GM12801 (cell line): ENCODE measurements around the gene SNX32.

Experiments
- TF ChIP-seq, protein P1 (sequence below): IDR thresholded peaks from one replicate; pipeline ENCODE4 v1.5.1; 2011; ENCODE audit warnings: control low read depth; ENCODE audit not compliant: insufficient read length; ENCODE audit errors: extremely low read depth

The SNX32 gene

DNA sequence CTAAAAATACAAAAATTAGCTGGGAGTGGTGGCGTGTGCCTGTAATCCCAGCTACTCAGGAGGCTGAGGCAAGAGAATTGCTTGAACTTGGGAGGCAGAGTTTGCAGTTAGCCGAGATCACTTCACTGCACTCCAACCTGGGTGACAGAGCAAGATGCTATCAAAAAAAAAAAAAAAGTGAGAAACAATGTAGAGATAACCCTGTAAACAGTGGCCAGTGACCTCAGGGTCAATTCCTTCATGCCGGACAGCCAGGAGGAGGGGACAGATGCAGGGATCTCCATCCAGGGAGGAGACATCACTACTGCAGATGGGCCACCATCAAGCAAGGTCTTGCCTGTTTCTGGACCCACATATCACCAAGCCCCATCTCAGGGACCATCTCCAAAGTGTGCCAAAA is 14.0 kb downstream of the SNX32 start:
- TF ChIP-seq, protein P1, sequence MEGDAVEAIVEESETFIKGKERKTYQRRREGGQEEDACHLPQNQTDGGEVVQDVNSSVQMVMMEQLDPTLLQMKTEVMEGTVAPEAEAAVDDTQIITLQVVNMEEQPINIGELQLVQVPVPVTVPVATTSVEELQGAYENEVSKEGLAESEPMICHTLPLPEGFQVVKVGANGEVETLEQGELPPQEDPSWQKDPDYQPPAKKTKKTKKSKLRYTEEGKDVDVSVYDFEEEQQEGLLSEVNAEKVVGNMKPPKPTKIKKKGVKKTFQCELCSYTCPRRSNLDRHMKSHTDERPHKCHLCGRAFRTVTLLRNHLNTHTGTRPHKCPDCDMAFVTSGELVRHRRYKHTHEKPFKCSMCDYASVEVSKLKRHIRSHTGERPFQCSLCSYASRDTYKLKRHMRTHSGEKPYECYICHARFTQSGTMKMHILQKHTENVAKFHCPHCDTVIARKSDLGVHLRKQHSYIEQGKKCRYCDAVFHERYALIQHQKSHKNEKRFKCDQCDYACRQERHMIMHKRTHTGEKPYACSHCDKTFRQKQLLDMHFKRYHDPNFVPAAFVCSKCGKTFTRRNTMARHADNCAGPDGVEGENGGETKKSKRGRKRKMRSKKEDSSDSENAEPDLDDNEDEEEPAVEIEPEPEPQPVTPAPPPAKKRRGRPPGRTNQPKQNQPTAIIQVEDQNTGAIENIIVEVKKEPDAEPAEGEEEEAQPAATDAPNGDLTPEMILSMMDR, result no peak

DNA sequence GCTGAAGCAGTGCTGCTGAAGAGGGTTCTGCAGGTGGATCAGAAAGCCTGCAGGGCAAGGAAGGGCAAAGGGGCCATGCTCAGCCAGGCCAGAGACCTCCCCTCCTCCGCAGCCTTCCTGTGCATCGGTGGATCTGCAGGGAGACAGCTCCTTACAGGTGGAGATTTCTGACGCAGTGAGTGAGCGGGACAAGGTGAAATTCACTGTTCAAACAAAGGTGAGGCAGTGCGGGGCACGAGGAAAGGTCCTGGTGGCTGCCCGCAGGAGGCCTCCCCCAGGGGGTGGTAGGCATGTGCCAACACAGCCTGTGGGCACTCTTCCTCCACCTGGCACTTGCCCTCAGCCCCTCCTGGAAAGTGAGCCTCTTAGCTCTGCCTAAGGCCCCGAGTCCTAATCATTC is 15.6 kb downstream of the SNX32 start:
- TF ChIP-seq, protein P1, result no peak

DNA sequence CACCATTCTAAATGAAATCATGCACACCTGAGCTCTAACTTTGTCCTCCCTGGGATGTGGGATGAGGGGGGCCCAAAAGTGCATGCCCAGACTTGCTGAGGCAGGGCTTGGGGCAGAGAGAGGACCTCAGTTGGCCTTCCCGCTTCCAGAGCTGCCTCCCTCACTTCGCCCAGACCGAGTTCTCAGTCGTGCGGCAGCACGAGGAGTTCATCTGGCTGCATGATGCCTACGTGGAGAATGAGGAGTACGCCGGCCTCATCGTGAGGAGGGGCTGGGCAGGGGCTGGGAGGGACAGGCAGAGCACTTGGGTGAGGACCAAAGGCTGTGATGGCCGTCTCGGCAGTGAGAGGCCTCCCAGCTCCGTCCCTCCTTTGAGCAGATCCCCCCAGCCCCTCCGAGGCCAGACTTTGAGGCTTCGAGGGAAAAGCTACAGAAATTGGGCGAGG is 16.0 kb downstream of the SNX32 start:
- TF ChIP-seq, protein P1, result no peak

DNA sequence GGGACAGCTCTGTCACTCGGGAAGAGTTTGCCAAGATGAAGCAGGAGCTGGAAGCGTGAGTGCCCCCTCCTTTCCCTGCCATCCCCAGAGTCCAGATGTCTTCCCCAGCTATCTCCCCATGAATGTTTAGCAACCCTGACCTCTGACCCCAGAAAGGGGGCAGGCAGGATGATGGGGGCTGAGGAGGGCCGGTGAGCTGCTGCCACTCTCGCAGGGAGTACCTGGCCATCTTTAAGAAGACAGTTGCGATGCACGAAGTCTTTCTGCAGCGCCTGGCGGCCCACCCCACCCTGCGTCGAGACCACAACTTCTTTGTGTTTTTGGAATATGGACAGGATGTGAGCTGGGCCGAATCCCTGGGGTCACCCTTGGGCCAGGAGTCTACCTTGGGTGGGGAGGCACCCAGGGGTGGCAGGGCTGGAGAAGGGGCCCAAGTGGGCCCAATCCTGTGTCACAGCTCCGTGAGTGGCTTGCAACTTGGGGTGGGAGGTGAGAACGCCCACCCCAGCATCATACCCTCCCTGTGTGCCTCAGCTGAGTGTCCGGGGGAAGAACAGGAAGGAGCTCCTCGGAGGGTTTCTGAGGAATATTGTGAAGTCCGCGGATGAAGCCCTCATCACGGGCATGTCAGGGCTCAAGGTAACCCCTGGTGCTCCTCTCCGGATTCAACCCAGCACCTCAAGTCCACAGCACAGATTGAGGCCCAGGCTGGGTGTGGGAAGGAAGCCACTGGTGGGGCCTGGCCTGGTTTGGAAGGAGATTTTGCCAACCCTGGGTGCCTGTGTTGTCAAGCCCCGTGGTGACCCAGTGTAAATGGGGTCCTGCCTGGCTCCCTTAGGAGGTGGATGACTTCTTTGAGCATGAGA is 16.7 kb downstream of the SNX32 start:
- TF ChIP-seq, protein P1, result no peak

DNA sequence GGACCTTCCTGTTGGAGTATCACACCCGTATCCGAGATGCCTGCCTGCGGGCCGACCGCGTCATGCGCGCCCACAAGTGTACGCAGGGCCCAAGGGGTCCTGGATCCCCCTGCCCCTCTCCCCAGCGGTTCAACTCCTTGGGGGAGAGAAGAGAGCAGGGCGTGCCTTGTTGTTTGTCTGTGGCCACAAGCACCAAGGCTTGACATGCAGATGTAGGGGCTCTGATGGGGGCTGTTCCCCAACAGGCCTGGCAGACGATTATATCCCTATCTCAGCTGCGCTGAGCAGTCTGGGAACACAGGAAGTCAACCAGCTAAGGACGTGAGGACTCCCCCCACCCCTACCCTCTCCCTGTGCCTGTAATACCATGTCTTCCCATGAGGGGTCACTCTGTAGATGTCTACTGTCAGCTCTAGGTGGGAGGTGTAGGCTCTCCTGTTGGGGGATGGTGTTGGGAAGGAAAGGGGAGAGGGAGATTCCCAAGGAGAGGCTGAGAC is 17.4 kb downstream of the SNX32 start:
- TF ChIP-seq, protein P1, result no peak

DNA sequence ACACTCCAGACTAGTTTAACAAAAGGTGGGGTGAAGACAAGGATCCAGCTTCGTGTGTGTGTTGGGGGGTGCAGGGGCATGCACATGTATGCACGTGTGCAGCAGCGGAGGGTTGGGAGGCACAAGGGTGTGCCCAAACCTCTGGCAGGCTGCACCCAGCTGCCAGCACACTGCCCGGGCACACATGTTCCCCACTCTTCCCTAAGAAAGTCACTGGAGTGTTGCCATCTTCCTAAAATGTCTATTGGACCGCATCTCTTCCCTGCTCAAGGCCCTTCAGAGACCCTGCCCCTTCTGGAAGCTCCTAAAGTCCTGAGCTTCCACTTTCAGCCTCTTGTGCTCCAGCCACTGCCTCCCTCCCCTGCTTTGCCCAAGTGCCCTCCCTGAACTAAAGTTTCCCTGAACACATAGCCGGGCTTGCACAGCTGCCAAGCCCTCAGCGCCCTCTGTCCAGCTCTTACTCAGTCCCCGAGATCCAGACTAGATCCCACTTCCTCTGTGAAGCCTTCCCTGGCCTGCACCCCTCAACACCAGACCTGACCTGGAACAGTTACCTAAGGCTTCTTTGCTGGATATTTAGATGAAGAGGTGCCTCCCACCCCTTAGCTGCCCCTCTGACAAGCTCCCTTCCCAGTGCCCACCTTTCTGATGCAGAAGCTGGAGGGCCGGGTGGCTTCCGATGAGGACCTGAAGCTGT is 18.2 kb downstream of the SNX32 start:
- TF ChIP-seq, protein P1, result no peak

DNA sequence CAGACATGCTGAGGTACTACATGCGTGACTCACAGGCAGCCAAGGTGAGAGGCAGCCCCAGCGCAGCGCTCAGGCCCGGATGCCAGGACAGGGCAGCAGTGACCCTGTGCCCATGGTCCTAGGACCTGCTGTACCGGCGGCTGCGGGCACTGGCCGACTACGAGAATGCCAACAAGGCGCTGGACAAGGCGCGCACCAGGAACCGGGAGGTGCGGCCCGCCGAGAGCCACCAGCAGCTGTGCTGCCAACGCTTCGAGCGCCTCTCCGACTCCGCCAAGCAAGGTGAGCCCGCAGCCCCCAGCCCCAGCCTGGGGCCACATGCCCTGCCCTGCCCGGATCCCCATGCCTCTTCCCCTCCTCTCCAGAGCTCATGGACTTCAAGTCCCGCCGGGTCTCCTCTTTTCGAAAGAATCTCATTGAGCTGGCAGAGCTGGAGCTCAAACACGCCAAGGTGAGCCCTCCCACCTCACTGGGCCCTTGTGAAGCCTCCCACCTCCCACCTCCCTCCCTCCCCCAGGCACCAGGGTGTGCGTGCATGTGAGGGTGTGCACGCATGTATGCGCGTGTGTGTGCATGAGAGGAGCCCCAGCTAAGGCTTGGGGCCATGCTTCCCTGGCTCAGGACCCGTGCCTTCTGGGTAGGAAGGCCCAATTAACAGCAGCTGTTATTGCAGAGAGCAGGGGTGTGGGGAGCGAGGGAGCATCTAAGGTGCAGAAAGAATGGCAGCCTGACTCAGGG is 18.9 kb downstream of the SNX32 start:
- TF ChIP-seq, protein P1, result no peak
